GM12878 (cell line): Measurements from ENCODE around the gene TMEM178A. TPM values are rescaled to one million over a fixed set of nuclear protein-coding genes. Genes with fewer than 3 reads are reported as not detected.

Source experiments
- ATAC-seq: fragments of 200-7000 bp; cut with Tn5 transposase; 3 replicates; pipeline ENCODE4 v1.9.1; 2020; ENCODE audit warnings: mild to moderate bottlenecking, moderate library complexity
- BruUV-seq: library from RNA; stranded (reverse); fragments of 400-500 nt; replicated peaks from 2 replicates; lab custom pipeline; 2021; lab: Mats Ljungman, UMichigan
- CTCF ChIA-PET: fragments of 300-600 bp; sonication (Branson Sonifier 250); formaldehyde crosslinking; extraction: SDS; loops from one replicate; lab custom pipeline; 2021; ENCODE audit warnings: inconsistent platforms; lab: Yijun Ruan, JAX
- POLR2A ChIA-PET: fragments of 350-600 bp; formaldehyde crosslinking; extraction: SDS; loops from one replicate; lab custom pipeline; 2021; ENCODE audit warnings: inconsistent platforms; lab: Charles Lee
- RAD21 ChIA-PET: fragments of 300-600 bp; sonication (Branson Sonifier 250); formaldehyde crosslinking; loops from one replicate; lab custom pipeline; 2023; ENCODE audit warnings: antibody characterized with exemption; ENCODE audit not compliant: unreplicated experiment; lab: Charles Lee
- SMC1A ChIA-PET: fragments of 300-600 bp; sonication (Branson Sonifier 250); formaldehyde crosslinking; loops from one replicate; lab custom pipeline; 2023; ENCODE audit not compliant: unreplicated experiment, uncharacterized antibody; lab: Charles Lee
- DNase-seq: peaks from one replicate; pipeline ENCODE4 v3.0.0-alpha.2; 2011; ENCODE audit warnings: low read depth, low spot score
- FAIRE-seq: peaks from 3 replicates; lab custom pipeline; 2011; peaks lifted over from hg19 to GRCh38; lab: Jason Lieb, UNC
- H2AFZ ChIP-seq: 2 replicates; pipeline ENCODE4 v1.6.0; 2011; ENCODE audit warnings: low read depth, low read length, control low read depth; ENCODE audit not compliant: control insufficient read depth
- H3K27ac ChIP-seq: 2 replicates; pipeline ENCODE4 v1.5.1; 2011; ENCODE audit warnings: control low read depth; ENCODE audit not compliant: control insufficient read depth, insufficient read depth
- H3K27me3 ChIP-seq, 2 experiments: replicated peaks in 1 of 2; 2 replicates each; pipeline versions ENCODE4 v1.6.0 to v1.6.1; 2011; ENCODE audit warnings: low read length in 1 of 2; ENCODE audit not compliant: control insufficient read depth in 2 of 2, insufficient read depth in 2 of 2
- H3K36me3 ChIP-seq, 2 experiments: 2 replicates each; pipeline ENCODE4 v1.5.1; 2011; ENCODE audit warnings: low read length in 1 of 2; ENCODE audit not compliant: control insufficient read depth in 2 of 2, insufficient read depth in 2 of 2
- H3K4me1 ChIP-seq: 2 replicates; pipeline ENCODE4 v1.6.1; 2011; ENCODE audit warnings: mild to moderate bottlenecking, low read length, moderate library complexity, mixed read lengths; ENCODE audit not compliant: control insufficient read depth, insufficient read depth
- H3K4me2 ChIP-seq: 2 replicates; pipeline ENCODE4 v1.6.0; 2011; ENCODE audit warnings: control low read depth; ENCODE audit not compliant: control insufficient read depth, insufficient read depth
- H3K4me3 ChIP-seq: fragments of 200-600 bp; sonication (generic); 2 replicates; pipeline ENCODE4 v1.5.1; 2016
- H3K79me2 ChIP-seq: 2 replicates; pipeline ENCODE4 v1.6.0; 2011; ENCODE audit warnings: low read length; ENCODE audit not compliant: control insufficient read depth, insufficient read depth
- H3K9ac ChIP-seq: 2 replicates; pipeline ENCODE4 v1.8.0; 2011; ENCODE audit warnings: low read length, control low read depth, mixed read lengths; ENCODE audit not compliant: control insufficient read depth, insufficient read depth
- H3K9me3 ChIP-seq: replicated peaks from 3 replicates; pipeline ENCODE4 v1.5.1; 2011; ENCODE audit warnings: mild to moderate bottlenecking, low read length; ENCODE audit not compliant: control insufficient read depth, insufficient read depth
- H4K20me1 ChIP-seq: 2 replicates; pipeline ENCODE4 v1.6.0; 2011; ENCODE audit not compliant: control insufficient read depth, insufficient read depth
- CREM ChIP-seq: IDR thresholded peaks from 2 replicates; pipeline ENCODE4 v1.6.1; 2014; ENCODE audit warnings: antibody characterized with exemption, low read depth
- HCFC1 ChIP-seq: fragments of 150-350 bp; IDR thresholded peaks from 2 replicates; pipeline ENCODE4 v1.6.1; 2014; ENCODE audit warnings: low read length
- RELB ChIP-seq: fragments of 450-650 bp; IDR thresholded peaks from 2 replicates; pipeline ENCODE4 v1.6.1; 2017; ENCODE audit warnings: low read depth, mild to moderate bottlenecking, moderate library complexity
- SRF ChIP-seq, 2 experiments: IDR thresholded peaks; 2 replicates each; pipeline ENCODE4 v1.6.1; 2011; ENCODE audit warnings: low read depth in 2 of 2, low read length in 2 of 2, mild to moderate bottlenecking in 1 of 2, moderate library complexity in 1 of 2
- SUZ12 ChIP-seq: fragments of 200-600 bp; sonication (generic); IDR thresholded peaks from one replicate; pipeline ENCODE4 v1.6.1; 2018; ENCODE audit warnings: antibody characterized with exemption, mild to moderate bottlenecking; ENCODE audit not compliant: unreplicated experiment
- ZNF274 ChIP-seq: IDR thresholded peaks from one replicate; pipeline ENCODE4 v1.8.0; 2011; ENCODE audit not compliant: insufficient read length, insufficient read depth
- WGBS: methylation state at CpG from one replicate; pipeline ENCODE4 v1.1.6; 2016; ENCODE audit warnings: low lambda C conversion rate; ENCODE audit not compliant: insufficient replicate concordance, insufficient coverage; ENCODE audit errors: missing lambda C conversion rate; 5-methylcytosine and 5-hydroxymethylcytosine counted together
- in situ Hi-C: fragments of 300-500 bp; cut with MboI; formaldehyde crosslinking; loops from 9 replicates; pipeline ENCODE4 v1.14.3; 2018; ENCODE audit warnings: mixed read lengths
- intact Hi-C: fragments of 100-400 bp; cut with micrococcal nuclease; formaldehyde crosslinking; loops from one replicate; pipeline ENCODE4 v1.14.2; 2022; ENCODE audit not compliant: unreplicated experiment
- polyA plus RNA-seq, 11 experiments: library from polyadenylated mRNA; depleted of rRNA in 4 of 11; unstranded in 6 of 11; stranded (reverse) in 5 of 11; fragments of >200 nt; fragmentation: Nextera tagmentation in 4 of 11; fragmentation: Illumina TruSeq in 1 of 11; extraction: Ambion mirVana in 4 of 11; extraction: Trizol in 1 of 11; gene quantifications; 1 replicate in 1 of 11; 2 replicates in 10 of 11; pipeline versions ENCODE4 v1.2.1 to v1.2.3, GENCODE V29; 2011 to 2016; ENCODE audit warnings: inconsistent platforms in 2 of 11, missing spikeins in 2 of 11, low read depth in 1 of 11
- total RNA-seq, 4 experiments: library from RNA; depleted of rRNA in 3 of 4; stranded (reverse); fragments of >200 nt in 3 of 4; fragmentation: Illumina TruSeq in 1 of 4; extraction: Trizol in 1 of 4; gene quantifications; 2 replicates each; pipeline versions ENCODE4 v1.2.1 to v1.2.3, GENCODE V29; 2013 to 2021
- TF ChIP-seq, protein P1 (sequence below): fragments of 450-650 bp; IDR thresholded peaks from 2 replicates; pipeline ENCODE4 v1.6.1; 2017; ENCODE audit warnings: mild to moderate bottlenecking
- TF ChIP-seq, protein P2 (sequence below): fragments of 450-650 bp; IDR thresholded peaks from 2 replicates; pipeline ENCODE4 v1.6.1; 2016; ENCODE audit warnings: mild to moderate bottlenecking
- TF ChIP-seq, protein P3 (sequence below): IDR thresholded peaks from 2 replicates; pipeline ENCODE4 v1.6.1; 2011; ENCODE audit warnings: mild to moderate bottlenecking, low read depth, low read length, moderate library complexity; ENCODE audit not compliant: insufficient replicate concordance

Gene TMEM178A
- total and polyA plus RNA-seq, 10 of the 15 experiments (the other 5 are each of a cell fraction or from before 2014, with no cell fraction given) = not detected

DNA sequence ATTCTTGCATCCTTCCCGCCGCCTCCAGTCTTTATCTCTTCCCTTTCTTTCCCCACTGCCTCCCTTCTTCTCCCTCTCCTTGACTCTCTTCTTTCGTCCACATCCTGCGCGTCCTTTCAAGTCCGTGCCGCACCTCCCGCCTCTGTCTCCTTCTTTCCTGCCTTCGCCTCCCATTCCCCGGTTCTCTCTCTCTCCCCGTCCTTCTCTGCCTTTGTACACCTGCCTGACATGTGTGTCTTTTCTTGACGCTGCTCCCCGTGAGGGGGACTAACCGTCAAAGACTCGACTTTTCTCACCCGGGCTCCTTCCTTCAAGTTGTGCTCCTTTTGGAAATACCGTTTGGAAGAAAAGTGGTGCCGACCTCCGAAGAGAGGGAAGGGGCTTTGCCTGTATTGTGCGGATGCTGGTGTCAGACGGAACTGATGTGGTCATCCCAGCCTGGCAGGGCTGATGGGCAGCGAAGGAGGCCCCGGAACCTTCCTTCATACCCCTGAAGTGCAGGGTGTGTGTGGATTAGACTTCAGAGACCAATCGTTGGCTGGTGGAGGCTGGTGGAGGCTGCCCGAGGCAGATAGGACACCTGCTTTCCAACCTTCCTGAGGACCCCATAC is 879 bp downstream of the TMEM178A start:
- H2AFZ ChIP-seq = no peak overlapping the region
- H3K79me2 ChIP-seq = no peaks in the 10 kb centered on the region
- ATAC-seq (no peak), DNase-seq (no peak), FAIRE-seq (no peak)
- intact Hi-C loops = no loop called here
- no peak overlapping the region for H3K9ac ChIP-seq
- ChIA-PET CTCF (no interaction called here), RAD21 (no interaction called here), POLR2A (no interaction called here), SMC1A (no interaction called here)
- H3K27ac ChIP-seq = no peak overlapping the region
- no peaks in the 10 kb centered on the region for H3K9me3 ChIP-seq
- H3K36me3 ChIP-seq = no peaks in the 10 kb centered on the region
- BruUV-seq = no TSS peak
- H4K20me1 ChIP-seq = no peaks in the 10 kb centered on the region
- in situ Hi-C loops = no loop called here
- no peaks in the 10 kb centered on the region for H3K4me1 ChIP-seq
- H3K4me2 ChIP-seq = peak overlapping the region; percentile 3; the same call in 1 of the 2 replicates
- WGBS = 16% methylated on average over 23 of the region's 25 CpGs
- H3K4me3 ChIP-seq = no peak overlapping the region
- peak; percentile 76 for TF ChIP-seq SUZ12
- no peak for TF ChIP-seq SRF (IDR thresholded peaks at IDR 0.05; ENCODE audit: low read depth in 2 of 2, low read length in 2 of 2)
- peaks cover 4 to 21% of the 10 kb centered on the region in 2 experiments; a peak in 3 of 4 replicates for H3K27me3 ChIP-seq

- RAD21 ChIA-PET = no interaction called here
- CTCF ChIA-PET = no interaction called here
- BruUV-seq = no TSS peak
- TF ChIP-seq HCFC1 (no peak), RELB (no peak), ZNF274 (no peak), CREM (no peak)
- TF ChIP-seq, protein P1, sequence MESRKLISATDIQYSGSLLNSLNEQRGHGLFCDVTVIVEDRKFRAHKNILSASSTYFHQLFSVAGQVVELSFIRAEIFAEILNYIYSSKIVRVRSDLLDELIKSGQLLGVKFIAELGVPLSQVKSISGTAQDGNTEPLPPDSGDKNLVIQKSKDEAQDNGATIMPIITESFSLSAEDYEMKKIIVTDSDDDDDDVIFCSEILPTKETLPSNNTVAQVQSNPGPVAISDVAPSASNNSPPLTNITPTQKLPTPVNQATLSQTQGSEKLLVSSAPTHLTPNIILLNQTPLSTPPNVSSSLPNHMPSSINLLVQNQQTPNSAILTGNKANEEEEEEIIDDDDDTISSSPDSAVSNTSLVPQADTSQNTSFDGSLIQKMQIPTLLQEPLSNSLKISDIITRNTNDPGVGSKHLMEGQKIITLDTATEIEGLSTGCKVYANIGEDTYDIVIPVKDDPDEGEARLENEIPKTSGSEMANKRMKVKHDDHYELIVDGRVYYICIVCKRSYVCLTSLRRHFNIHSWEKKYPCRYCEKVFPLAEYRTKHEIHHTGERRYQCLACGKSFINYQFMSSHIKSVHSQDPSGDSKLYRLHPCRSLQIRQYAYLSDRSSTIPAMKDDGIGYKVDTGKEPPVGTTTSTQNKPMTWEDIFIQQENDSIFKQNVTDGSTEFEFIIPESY = no peak
- TF ChIP-seq, protein P2, sequence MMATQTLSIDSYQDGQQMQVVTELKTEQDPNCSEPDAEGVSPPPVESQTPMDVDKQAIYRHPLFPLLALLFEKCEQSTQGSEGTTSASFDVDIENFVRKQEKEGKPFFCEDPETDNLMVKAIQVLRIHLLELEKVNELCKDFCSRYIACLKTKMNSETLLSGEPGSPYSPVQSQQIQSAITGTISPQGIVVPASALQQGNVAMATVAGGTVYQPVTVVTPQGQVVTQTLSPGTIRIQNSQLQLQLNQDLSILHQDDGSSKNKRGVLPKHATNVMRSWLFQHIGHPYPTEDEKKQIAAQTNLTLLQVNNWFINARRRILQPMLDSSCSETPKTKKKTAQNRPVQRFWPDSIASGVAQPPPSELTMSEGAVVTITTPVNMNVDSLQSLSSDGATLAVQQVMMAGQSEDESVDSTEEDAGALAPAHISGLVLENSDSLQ = no peak
- TF ChIP-seq, protein P3, sequence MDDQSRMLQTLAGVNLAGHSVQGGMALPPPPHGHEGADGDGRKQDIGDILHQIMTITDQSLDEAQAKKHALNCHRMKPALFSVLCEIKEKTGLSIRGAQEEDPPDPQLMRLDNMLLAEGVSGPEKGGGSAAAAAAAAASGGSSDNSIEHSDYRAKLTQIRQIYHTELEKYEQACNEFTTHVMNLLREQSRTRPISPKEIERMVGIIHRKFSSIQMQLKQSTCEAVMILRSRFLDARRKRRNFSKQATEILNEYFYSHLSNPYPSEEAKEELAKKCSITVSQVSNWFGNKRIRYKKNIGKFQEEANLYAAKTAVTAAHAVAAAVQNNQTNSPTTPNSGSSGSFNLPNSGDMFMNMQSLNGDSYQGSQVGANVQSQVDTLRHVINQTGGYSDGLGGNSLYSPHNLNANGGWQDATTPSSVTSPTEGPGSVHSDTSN = no peak
Measured at GRCh38 chr2:39667104-39667885, 1.6 kb downstream of the TMEM178A start.

More at GRCh38 chr2:39667104-39667885, 1.6 kb downstream of the TMEM178A start:
- intact Hi-C loops = no loop called here
- H4K20me1 ChIP-seq = no peaks in the 10 kb centered on the region
- 31% methylated on average over 6 of the region's 7 CpGs for WGBS
- FAIRE-seq = no peak
- ChIA-PET POLR2A (no interaction called here), SMC1A (no interaction called here)
- H3K4me3 ChIP-seq = no peak overlapping the region
- H2AFZ ChIP-seq = no peak overlapping the region
- no peak overlapping the region for H3K9ac ChIP-seq
- no peak overlapping the region for H3K4me2 ChIP-seq
- no peaks in the 10 kb centered on the region for H3K36me3 ChIP-seq
- no peak for DNase-seq
- no peaks in the 10 kb centered on the region for H3K4me1 ChIP-seq
- H3K27me3 ChIP-seq = peaks cover 4 to 21% of the 10 kb centered on the region in 2 experiments; a peak in 3 of 4 replicates
- ATAC-seq = no peak
- in situ Hi-C loops = no loop called here
- no peaks in the 10 kb centered on the region for H3K9me3 ChIP-seq
- no peaks in the 10 kb centered on the region for H3K79me2 ChIP-seq
- H3K27ac ChIP-seq = no peak overlapping the region
